ENCODE measurements around the gene TP73.

The TP73 gene

GRCh38 chr1:3651026-3651929 is 1.0 kb upstream of the TP73 start:
- no peak for DNase-seq

- no peak for DNase-seq
These were observed 401 bp downstream of the TP73 start for GRCh38 chr1:3652548-3653285.

GRCh38 chr1:3653286-3653618 is 936 bp downstream of the TP73 start:
- no peak for DNase-seq

DNA sequence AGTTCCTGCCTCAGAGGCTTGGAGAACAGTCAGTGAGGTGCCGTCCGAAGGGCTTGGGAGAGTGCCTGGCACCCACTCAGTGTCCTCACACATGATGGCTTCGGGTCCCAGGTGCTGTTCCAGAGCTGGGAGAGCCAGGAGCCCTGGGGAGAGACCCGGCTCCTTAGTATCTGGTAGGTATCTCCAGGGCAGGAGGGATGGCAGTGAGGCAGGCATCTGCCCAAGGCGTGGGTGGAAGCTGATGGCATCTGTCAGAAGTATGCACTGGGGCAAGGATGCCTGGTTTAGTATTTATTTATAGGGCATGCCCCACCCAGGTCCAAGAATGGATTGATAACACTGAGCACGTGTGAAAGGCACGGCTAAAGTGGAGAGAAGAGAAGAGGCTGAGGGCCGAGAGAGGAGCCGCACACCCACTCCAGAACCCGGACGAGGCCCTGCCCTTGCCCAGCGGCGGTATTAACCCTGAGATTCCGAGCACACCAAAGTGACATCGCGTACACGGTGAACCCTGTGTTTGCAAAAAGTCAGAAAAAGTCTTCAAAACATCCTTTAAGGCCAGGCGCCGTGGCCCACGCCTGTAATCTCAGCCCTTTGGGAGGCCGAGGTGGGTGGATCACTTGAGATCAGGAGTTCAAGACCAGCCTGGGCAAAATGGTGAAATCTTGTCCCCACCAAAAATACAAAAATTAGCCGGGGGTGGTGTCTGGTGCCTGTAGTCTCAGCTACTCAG is 2.4 kb downstream of the TP73 start:
- no peak for DNase-seq

DNA sequence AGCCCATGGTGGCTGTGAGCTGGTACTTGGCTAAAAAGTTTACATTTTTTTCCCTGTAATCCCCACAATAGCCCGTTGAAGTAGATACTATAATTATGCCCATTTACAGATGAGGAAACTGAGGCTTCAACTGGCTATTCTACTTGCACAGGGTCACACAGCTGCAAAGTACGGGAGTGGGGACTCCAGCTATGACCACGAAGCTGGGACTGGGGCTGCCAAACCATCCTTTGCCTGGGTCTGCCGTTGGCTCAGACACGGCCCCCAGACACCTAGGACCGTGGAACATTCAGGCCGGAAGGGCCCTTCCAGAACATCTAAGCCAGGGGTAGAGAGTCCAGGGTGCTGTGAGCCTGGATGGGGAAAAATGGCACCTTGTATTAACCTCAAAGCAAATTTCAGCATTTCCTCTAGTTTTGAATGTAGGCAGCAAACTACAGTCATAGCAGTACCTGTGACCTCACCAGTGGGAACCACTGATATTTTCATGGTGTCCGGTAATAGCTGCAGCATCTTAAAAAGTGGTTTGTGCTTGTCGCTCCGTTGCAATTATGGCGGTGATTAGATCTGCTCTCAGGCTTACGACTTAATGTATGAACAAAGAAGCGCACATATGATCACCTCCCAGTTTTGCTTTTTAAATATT is 4.3 kb downstream of the TP73 start:
- no peak for DNase-seq

DNA sequence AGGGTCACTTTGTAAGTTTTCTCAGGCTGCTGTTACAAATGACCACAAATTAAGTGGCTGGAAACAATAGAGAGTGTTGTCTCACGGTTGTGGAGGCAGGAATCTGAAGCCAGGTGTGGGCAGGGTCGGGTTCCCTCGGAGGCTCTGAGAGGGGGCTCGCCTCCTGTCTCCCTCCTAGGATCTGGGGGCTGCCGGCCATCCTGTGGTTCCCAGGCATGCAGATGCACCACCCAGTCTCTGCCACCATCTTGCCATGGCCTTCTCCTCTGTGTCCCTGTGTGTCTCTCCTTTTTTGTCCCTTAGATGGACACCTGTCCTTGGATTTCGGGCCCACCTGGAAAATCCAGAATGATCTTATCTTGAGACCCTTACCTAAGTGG is 4.8 kb downstream of the TP73 start:
- no peak for DNase-seq

DNA sequence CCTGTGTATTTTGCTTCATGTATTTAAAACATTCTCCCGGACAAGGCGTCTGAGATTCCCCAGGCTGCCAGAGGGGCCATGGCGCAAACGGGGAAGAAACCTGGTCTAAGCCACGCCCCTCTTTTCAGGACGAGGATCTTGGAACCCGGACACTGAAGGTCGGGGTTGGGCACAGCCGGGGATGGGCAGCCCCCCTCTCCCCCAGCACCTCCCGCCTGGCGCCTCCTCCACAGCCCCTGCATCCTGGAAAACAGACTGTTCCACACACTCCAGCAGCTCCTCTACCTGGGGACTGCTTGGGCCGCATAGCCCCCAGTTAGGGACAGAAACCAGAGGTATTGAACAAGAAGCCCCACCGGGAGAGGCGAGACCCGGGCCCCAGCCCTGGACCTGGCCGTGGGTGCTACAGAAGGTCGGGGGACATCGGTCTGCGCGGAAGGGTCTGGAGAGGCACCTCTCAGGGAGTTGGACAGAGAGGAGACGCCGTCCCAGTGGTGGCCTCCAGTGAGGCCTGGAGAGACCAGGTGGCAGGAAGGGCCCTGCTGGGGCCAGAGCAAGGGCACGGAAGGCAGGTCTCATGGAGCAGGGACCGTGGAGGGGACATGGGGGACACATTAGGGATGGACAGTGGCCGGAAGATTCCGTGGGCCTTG is 5.4 kb downstream of the TP73 start:
- DNase-seq, result no peak

DNA sequence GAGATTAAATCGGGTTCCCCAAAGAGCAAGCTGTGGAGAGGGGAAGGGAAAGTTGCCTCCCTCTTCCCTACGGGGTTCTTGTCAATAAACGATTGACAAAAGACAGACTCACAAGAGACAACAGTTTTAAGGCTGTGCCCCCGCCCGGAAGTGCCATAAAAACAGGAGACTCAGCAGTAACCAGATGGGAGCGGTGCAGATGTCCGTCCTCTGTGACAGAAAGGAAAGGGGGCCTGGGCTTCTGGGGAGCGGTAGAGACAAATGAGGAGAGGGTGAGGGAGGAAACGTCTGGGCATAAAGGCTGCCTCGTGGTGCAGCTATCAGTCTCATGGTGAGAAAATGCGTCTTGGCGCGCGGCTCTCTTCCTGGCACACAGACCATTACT is 5.9 kb downstream of the TP73 start:
- no peak for DNase-seq

GRCh38 chr1:3659093-3659492 is 6.8 kb downstream of the TP73 start:
- no peak for DNase-seq

DNA sequence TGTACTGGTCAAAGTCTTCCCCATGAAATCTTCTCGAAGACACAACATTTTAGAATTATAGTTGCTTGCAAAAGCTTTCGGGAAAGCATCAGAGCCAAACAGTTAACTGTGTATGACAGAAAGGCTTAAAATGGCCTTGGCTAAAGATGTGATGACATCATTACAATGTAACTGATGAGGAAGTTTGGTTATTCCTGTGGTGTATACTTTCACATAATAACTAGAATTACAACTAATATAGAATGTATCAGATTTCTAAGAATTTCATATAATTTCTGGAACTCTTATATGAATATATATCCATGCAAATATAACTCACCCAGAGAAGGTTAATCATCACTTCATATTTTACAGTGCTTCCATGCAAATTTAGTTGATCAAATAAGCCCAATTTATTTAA is 8.4 kb downstream of the TP73 start:
- no peak for DNase-seq

- no peak for DNase-seq
These were observed 9.3 kb downstream of the TP73 start for GRCh38 chr1:3661631-3662030.

GRCh38 chr1:3662080-3662671 is 9.9 kb downstream of the TP73 start:
- no peak for DNase-seq

DNA sequence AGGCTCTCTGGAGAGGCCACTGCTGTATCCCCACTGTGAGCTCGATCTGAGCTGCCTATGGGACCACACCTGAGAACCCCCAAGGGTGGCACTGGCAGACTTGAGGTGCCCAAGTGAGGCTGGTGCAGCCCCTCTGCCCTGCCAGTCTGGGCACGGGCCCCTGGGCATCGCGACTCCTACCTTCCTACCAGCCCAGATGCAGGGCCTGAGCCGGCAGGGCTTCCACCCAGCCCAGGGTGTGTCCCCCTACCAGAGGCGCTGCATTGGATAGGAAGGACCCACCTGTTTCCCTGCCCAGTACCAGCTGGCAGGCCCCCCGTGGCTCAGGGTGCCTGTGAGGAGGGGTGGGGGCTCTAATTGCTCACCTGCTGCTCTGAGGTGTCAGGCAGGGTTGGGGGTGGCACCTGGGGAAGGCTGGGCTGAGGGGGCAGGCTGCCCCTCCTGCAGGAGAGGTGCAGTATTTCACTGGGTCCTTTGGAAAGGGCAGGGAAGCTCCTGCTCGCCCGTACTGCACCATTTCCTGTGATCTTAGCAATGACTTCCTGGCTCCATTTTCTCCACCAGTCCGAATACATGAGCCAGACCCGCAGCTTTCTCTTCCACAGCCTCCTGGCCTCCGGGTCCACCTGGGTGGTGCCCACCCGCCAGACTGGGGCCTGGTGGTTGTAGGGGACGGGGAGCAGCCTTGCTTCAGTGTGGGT is 11.8 kb downstream of the TP73 start:
- DNase-seq, result no peak

DNA sequence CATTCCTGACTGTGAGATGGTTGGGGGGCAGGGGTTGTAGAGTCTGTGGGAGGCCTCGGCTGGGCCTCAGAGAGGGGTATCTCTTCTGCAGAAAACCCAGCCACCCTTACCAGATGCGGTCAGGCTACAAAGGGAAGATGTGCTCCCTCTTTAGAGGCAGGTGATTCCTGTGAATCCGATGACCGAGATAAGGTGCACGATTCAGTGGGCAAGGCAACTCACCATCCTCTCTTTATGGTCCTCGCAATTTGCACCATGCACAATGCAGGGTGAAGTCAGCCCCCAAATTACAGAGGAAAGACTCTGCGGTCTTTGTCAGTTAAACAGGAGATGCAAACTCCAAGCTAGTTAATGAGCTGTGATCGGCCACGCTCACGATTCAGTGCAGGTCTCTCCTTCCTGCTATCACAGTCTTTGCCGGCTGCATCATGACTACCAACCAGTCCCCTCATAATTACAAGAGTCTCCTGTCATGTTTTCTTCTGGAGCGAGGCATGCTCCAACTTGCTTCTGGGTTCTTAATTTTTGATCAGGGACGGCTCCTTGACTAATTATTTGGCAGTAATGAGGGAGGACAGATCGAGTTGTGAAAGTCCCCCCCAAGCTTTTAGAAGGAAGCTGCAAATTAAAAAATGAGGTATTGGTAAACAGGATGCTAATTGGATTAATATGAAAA is 12.5 kb downstream of the TP73 start:
- DNase-seq, result no peak

- DNase-seq, result no peak
These were observed 15.8 kb downstream of the TP73 start for GRCh38 chr1:3668148-3668547.

GRCh38 chr1:3668585-3669300 is 16.4 kb downstream of the TP73 start:
- peak in 22 of 58 donors; percentile 8 to 65 (median 17) for DNase-seq

DNA sequence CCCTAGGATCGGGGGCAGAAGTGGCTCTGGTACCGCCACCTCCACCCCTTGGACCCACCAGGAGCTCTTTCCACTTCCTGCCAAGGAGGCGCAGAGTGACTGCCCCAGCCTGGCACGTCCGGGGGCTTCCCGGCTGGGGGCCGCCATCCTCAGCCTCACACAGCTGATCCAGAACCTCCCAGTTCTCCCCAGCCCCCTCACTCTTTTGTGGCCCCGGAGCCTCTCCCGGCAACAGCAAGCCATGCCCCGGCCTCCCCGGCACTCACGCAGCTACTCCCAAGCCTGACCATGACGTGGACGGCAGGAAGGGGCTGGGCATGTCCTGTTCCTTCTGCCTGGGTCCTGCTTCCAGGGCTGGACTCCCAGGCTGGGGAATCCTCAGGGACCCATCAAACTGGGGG is 17.1 kb downstream of the TP73 start:
- DNase-seq, result no peak

DNA sequence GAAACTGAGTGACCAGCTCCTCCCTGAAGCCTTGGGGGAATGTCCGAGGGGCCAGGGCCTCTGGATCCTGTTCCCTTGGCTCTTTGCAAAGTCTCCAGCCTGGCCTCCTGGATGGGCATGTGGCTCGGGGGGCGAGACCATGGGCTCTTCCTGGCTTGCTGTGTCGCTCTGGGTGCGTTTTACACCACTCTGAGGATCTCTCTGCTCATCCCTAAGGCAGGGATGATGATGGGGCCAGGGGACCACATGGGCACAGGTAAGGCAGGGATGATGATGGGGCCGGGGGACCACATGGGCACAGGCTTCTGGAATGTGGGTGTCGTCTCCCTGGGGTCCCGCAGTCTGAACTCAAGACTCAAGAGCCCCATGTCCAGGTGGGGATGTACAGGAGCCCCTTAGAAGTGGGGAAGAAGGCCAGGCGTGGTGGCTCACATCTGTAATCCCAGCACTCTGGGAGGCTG is 17.7 kb downstream of the TP73 start:
- DNase-seq, result no peak

DNA sequence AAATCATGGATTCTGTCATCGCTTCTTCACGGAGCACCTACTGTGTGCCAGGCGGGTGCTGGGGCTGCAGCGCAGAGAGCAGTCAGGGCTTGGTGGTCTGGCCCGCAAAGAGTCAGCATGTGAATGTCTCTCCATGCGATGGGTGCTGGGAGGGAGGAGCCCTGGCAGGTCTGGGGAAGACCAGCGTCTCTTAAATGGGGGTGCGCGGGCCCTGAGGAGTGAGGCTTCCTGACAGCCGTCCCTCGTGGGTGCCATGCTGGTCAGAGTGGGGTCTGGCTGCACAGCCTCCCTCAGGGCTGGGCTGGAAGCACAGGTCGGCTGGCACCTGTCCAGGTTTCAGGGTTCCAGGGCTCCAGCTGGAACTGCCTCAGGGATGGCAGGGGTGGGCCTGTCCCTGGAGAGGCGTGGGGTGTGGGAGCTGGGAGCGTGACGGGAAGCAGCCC is 18.5 kb downstream of the TP73 start:
- DNase-seq, result no peak

All from anterior cingulate cortex (tissue), 58 donors.